Activated CD8-positive, alpha-beta memory T cell treated with anti-CD3 and anti-CD28 coated beads, Interleukin-2, amount 10 ng/mL, durations not matched to agents 7 days and 5 days (primary cell): ENCODE measurements around the gene RETREG1. TPM values are rescaled to one million over a fixed set of nuclear protein-coding genes. Genes with fewer than 3 reads are reported as not detected.

Source experiments
- ATAC-seq: fragments of 150-1000 bp; cut with Tn5 transposase; one replicate; pipeline ENCODE4 v1.10.0; 2021; ENCODE audit warnings: moderate library complexity
- CTCF ChIA-PET: fragments of 350-600 bp; sonication (Branson Sonifier 250); formaldehyde crosslinking; loops from one replicate; lab custom pipeline; 2021; ENCODE audit warnings: antibody characterized with exemption; lab: Charles Lee
- DNase-seq: peaks from one replicate; pipeline ENCODE4 v3.0.0-alpha.2; 2020
- H3K27ac Mint-ChIP-seq: one replicate; pipeline ENCODE4 v1.8.0; 2021; ENCODE audit warnings: mild to moderate bottlenecking, mixed read lengths
- H3K27me3 Mint-ChIP-seq: one replicate; pipeline ENCODE4 v1.8.0; 2021; ENCODE audit warnings: mixed read lengths
- H3K36me3 Mint-ChIP-seq: one replicate; pipeline ENCODE4 v1.8.0; 2021; ENCODE audit warnings: mild to moderate bottlenecking, mixed read lengths
- H3K4me1 Mint-ChIP-seq: one replicate; pipeline ENCODE4 v1.8.0; 2021; ENCODE audit warnings: mixed read lengths
- H3K4me3 Mint-ChIP-seq: one replicate; pipeline ENCODE4 v1.8.0; 2021; ENCODE audit warnings: mild to moderate bottlenecking, moderate library complexity, mixed read lengths
- H3K9me3 Mint-ChIP-seq: one replicate; pipeline ENCODE4 v1.8.0; 2022; ENCODE audit warnings: low read depth, mixed read lengths
- total RNA-seq, 2 experiments: library from RNA; stranded (reverse); gene quantifications; one replicate each; pipeline ENCODE4 v1.2.3, GENCODE V29; 2021

The RETREG1 gene
- total RNA-seq, 2 experiments from 2014 or later = 18.1 to 30.3 TPM

DNA sequence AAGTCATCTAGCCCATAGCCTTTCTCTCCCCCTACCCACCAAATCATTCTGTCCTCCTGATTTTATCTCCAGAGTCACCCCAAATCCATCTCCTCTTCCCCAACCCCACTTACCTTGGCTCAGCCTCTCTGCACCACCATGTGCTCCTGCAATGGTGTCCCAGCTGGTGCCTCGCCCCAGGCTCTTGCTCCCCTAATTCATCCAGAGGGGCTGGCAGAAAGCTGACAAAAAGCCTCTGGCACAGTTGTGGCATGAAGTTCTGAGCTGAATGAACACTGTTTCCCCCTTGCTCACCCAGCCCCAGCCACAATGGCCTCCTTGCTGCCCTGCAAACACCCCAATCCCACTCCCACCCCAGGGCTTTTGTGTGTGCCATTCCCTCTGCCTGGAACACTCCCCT lies 10.2 kb downstream of the RETREG1 start:
- H3K4me3 Mint-ChIP-seq = no peak overlapping the region
- no peaks in the 10 kb centered on the region for H3K27me3 Mint-ChIP-seq
- DNase-seq = no peak
- ATAC-seq = no peak
- peaks cover 14% of the 10 kb centered on the region for H3K4me1 Mint-ChIP-seq
- peaks cover 30% of the 10 kb centered on the region for H3K36me3 Mint-ChIP-seq
- CTCF ChIA-PET = no interaction called here
- no peak overlapping the region for H3K27ac Mint-ChIP-seq
- no peaks in the 10 kb centered on the region for H3K9me3 Mint-ChIP-seq

DNA sequence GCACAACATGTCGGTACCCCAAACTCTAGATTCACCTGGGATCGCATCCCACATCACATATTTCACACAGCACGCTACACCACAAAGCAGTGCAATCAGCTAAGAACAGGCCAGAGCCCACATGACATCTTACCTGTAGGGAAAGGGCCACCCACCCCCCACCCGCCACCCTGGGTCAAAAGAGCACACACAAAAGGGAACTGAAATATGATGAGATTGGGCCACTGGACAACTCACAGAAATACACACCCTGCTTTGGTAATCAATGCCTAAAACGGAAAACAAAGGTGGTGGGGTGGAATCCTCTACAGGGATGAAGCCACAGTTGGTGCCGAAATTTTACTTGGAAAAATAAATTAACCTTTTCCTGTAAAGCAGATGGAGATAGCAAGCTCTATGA lies 13.1 kb downstream of the RETREG1 start:
- H3K4me3 Mint-ChIP-seq = no peak overlapping the region
- peaks cover 20% of the 10 kb centered on the region for H3K4me1 Mint-ChIP-seq
- H3K36me3 Mint-ChIP-seq = peaks cover 31% of the 10 kb centered on the region
- ATAC-seq (no peak), DNase-seq (no peak)
- no peak overlapping the region for H3K27ac Mint-ChIP-seq
- no peaks in the 10 kb centered on the region for H3K27me3 Mint-ChIP-seq
- CTCF ChIA-PET = interaction anchor here (0.6 kb wide), 1 partner anchor 62 kb away, joined by 3 read pairs; no protein-coding TSS in a partner anchor
- H3K9me3 Mint-ChIP-seq = no peaks in the 10 kb centered on the region

DNA sequence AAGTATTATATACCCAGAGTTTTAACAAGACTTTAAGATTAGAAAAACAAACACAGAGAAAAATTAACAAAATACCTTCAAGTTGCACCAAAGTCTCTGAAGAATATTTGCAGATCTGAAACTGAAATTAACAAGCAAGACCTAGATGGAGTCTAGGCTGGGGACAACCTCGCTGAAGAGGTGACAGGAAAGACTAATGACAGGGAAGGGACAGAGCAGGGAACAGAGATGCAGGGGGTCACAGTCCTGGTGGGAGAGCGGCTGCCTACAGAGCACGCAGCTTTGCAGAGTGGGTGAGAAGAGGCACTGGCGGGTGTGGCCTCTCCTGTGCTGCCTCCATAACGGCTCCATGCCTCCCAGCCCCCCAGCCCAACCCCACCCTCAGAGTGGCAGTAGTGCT lies 13.5 kb downstream of the RETREG1 start:
- DNase-seq (no peak), ATAC-seq (no peak)
- no peaks in the 10 kb centered on the region for H3K9me3 Mint-ChIP-seq
- H3K27ac Mint-ChIP-seq = no peak overlapping the region
- H3K27me3 Mint-ChIP-seq = no peaks in the 10 kb centered on the region
- CTCF ChIA-PET = no interaction called here
- peaks cover 20% of the 10 kb centered on the region for H3K4me1 Mint-ChIP-seq
- H3K36me3 Mint-ChIP-seq = peaks cover 35% of the 10 kb centered on the region
- H3K4me3 Mint-ChIP-seq = no peak overlapping the region

DNA sequence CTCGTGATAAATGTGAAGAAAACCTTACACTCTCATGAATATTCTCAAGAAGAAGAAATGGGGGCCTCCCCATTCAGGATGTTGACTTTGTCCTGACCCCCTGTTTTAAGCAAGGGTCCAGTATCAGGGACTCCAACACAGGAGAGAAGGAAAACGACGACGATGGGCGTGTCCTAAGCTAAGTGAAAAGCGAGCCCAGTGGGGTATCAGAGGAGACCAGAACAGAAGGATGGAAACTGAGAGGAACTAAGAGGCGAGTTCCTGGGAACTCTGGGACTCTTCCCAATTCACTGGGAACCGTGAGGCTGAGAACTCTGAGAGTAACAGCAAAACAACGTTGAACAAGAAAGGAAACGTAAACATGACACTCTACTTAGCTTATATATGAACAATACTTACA lies 14.6 kb downstream of the RETREG1 start:
- Mint-ChIP-seq H3K27me3 (no peaks in the 10 kb centered on the region), H3K36me3 (peaks cover 37% of the 10 kb centered on the region), H3K27ac (no peak overlapping the region), H3K4me3 (no peak overlapping the region), H3K4me1 (peaks cover 20% of the 10 kb centered on the region), H3K9me3 (no peaks in the 10 kb centered on the region)
- DNase-seq = no peak
- ATAC-seq = no peak
- CTCF ChIA-PET = no interaction called here

DNA sequence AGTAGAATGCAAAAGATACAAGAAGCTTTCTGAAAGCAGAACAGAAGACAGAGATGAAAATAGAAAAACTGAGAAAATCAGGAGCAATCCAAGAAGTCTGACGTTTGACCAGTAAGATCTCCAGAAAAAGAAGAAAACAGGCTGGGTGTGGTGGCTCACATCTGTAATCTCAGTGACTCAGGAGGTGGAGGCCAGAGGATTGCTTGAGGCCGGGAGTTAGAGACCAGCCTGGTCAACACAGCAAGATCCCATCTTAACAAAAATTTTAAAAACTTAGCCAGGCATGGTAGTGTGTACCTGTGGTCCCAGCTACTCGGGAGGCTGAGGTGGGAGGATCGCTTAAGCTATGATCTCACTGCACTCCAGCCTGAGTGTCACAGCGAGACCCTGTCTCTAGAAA lies 15.9 kb downstream of the RETREG1 start:
- DNase-seq (no peak), ATAC-seq (no peak)
- CTCF ChIA-PET = no interaction called here
- H3K9me3 Mint-ChIP-seq = no peaks in the 10 kb centered on the region
- peaks cover 20% of the 10 kb centered on the region for H3K4me1 Mint-ChIP-seq
- no peak overlapping the region for H3K4me3 Mint-ChIP-seq
- H3K36me3 Mint-ChIP-seq = peaks cover 28% of the 10 kb centered on the region
- no peak overlapping the region for H3K27ac Mint-ChIP-seq
- no peaks in the 10 kb centered on the region for H3K27me3 Mint-ChIP-seq

DNA sequence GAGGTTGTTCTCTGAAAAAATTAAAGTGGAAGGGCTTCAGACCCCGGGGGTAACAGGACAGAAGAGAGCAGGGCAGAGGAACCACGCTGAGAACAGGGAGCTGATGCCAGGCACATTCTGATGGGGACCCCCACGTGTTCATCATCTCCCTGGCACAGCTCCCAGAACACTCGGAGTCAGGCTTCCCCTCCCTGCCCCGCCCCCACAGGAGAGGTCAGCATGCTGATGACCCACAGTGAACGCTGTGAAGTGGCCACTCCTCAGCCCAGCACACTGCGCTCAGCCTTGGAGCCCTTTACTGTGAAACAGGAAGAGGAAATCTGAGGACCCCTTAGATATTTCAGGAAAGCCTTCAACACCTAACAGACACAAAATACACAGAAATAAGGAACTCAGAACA lies 16.4 kb downstream of the RETREG1 start:
- Mint-ChIP-seq H3K36me3 (peaks cover 28% of the 10 kb centered on the region), H3K9me3 (no peaks in the 10 kb centered on the region), H3K27me3 (no peaks in the 10 kb centered on the region), H3K27ac (no peak overlapping the region), H3K4me1 (peaks cover 20% of the 10 kb centered on the region), H3K4me3 (no peak overlapping the region)
- CTCF ChIA-PET = no interaction called here
- DNase-seq = no peak
- ATAC-seq = no peak

DNA sequence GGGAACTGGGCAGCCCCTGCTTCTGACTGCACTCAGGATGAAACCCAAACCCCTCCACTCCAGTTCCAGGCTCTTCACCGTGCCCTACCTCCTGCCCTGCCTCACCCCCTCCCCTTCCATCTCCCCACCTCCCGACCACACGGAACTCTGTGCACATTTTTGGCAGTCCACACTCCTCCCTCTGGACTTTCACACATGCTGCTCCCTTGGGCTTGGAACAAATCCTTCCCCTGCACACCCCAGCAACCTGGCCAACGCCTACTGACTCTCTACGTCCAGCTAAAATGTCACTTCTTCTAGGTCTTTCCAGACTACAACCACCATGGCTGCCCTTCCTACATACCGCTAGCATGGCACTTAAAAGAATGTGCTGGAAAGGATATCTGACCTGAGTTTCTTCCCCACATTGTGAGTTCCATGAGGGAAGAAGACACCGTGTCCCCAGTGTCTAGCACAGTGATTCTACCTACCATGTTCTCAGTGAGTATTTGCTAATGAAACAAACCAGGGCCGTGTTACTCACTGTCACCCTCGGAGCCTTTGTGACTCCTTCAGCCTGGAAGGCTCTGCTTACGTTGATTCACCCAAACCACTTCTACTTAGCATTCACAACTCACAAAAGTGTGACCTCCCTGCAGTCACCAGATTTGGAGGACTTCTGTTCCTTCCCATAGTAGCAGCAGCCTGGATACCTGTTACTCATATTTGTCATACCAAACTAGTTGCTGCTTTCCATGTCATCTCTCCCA lies 18.7 kb downstream of the RETREG1 start:
- no peaks in the 10 kb centered on the region for H3K27me3 Mint-ChIP-seq
- peaks cover 10% of the 10 kb centered on the region for H3K4me1 Mint-ChIP-seq
- no peak overlapping the region for H3K27ac Mint-ChIP-seq
- ATAC-seq (no peak), DNase-seq (no peak)
- no peak overlapping the region for H3K4me3 Mint-ChIP-seq
- CTCF ChIA-PET = no interaction called here
- H3K36me3 Mint-ChIP-seq = peaks cover 29% of the 10 kb centered on the region
- no peaks in the 10 kb centered on the region for H3K9me3 Mint-ChIP-seq

DNA sequence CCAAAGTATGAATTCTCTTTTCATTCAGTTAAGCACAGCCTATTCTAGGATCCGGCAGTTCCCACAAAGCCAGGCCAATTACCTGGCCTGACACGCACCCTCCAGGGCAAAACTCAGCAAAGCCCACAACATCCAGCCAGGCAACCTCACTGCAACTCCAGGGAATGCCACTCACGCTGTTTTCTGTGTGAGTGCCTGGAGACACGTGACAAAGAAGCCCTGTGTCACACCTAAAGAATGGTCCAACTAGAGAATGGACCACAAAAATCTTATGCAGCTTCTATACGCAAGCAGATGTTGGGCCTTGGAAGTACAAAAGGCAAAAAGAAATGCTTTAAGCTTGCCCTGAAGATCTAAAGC lies 20.2 kb downstream of the RETREG1 start:
- ATAC-seq (no peak), DNase-seq (no peak)
- Mint-ChIP-seq H3K27me3 (no peaks in the 10 kb centered on the region), H3K4me3 (no peak overlapping the region), H3K9me3 (no peaks in the 10 kb centered on the region), H3K36me3 (peaks cover 19% of the 10 kb centered on the region), H3K4me1 (peaks cover 10% of the 10 kb centered on the region), H3K27ac (no peak overlapping the region)
- CTCF ChIA-PET = interaction anchor here (1.7 kb wide), 1 partner anchor 11 kb away, joined by 4 read pairs; no protein-coding TSS in a partner anchor

DNA sequence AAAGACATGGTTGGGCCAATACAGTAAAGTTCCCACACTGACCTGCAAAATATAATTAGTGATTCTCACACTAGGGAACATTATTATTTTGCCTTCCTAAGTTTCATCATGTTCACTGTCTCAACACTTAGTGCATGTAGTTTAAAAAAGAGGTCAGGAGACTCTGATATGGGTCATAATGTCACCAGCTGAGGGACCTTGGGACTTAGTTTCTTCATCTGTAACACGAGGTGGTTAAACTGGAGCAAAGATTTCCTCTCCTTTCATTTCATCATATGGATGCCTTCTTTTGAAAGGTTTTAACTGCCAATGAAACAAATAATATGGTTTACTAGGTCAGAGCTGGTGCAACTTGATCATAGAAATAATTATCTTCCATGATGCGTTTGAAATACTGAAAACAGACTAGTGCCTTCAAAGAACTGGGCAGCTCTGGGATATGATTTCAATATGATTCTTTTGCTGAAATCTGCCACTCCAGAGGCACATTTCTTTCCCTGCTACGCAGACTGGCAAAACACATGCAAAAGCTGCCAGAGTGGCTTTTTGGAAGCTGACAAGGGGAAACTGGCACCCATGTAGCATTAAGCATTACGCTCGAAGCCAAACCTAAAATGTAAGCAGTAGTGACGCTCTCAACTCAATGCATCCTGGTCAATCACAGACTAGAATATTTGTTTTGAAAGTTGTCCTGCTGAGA lies 20.8 kb downstream of the RETREG1 start:
- H3K4me1 Mint-ChIP-seq = peaks cover 10% of the 10 kb centered on the region
- no peaks in the 10 kb centered on the region for H3K9me3 Mint-ChIP-seq
- DNase-seq (no peak), ATAC-seq (no peak)
- H3K27me3 Mint-ChIP-seq = no peaks in the 10 kb centered on the region
- CTCF ChIA-PET = interaction anchor here (0.8 to 1.7 kb wide), 2 partner anchors 11 to 39 kb away, joined by 3 to 4 read pairs; no protein-coding TSS in a partner anchor
- peaks cover 20% of the 10 kb centered on the region for H3K36me3 Mint-ChIP-seq
- H3K4me3 Mint-ChIP-seq = no peak overlapping the region
- no peak overlapping the region for H3K27ac Mint-ChIP-seq

DNA sequence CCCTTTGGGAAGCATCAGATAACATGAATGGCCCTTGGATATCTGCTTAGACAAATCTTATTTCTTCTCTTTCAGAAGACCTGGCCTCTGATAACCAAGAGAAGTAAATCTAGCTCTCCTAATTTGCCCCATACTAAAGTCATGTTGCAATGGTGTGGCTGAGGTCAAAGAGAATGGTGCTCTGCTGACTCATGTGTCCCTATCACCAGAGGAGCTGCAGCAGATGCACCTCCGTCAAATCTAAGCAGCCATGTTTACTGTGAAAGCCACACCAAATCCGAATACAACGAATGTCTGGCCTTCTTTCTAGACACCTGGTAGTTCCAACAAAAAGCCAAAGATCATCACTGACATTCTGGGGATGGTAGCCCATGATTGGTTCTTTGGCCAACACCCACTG lies 23.2 kb downstream of the RETREG1 start:
- no peaks in the 10 kb centered on the region for H3K9me3 Mint-ChIP-seq
- H3K36me3 Mint-ChIP-seq = peaks cover 15% of the 10 kb centered on the region
- H3K27me3 Mint-ChIP-seq = no peaks in the 10 kb centered on the region
- no peak for DNase-seq
- no peaks in the 10 kb centered on the region for H3K4me1 Mint-ChIP-seq
- no peak overlapping the region for H3K4me3 Mint-ChIP-seq
- CTCF ChIA-PET = no interaction called here
- ATAC-seq = no peak
- H3K27ac Mint-ChIP-seq = no peak overlapping the region

DNA sequence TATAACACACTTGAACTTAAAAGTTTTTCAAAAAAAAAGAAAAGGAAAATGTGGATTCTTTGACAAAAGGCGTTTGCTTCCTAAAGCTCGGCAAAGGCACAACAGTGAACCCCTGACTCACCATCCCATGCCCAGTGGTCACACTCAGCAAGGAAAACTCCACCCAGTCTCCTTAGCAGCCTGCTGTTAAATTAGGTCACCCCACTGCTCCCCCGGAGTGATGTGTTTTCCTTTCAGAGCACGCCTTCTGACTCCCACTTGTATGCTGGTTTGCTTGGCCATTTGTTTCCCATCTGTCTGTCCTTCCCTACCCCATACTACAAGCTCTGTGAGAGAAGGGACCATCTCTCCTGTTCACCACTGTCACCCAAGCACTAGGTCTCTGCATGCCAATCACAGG lies 23.8 kb downstream of the RETREG1 start:
- H3K4me1 Mint-ChIP-seq = no peaks in the 10 kb centered on the region
- H3K36me3 Mint-ChIP-seq = peaks cover 9% of the 10 kb centered on the region

DNA sequence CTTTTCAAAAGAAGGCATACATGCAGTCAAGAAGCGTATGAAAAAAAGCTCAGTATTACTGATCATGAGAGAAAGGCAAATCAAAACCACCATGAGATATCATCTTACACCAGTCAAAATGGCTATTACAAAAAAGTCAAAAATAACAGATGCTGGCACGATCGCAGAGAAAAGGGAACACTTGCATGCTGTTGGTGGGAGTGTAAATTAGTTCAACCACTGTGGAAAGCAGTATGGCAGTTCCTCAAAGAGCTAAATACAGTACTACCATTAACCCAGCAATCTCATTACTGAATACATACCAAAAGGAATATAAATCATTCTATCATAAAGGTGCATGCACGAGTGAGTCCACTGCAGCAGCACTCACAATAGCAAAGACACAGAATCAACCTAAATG lies 24.5 kb downstream of the RETREG1 start:
- H3K4me1 Mint-ChIP-seq = no peaks in the 10 kb centered on the region
- H3K9me3 Mint-ChIP-seq = no peaks in the 10 kb centered on the region
- DNase-seq (no peak), ATAC-seq (no peak)
- no peak overlapping the region for H3K27ac Mint-ChIP-seq
- CTCF ChIA-PET = no interaction called here
- H3K36me3 Mint-ChIP-seq = peaks cover 8% of the 10 kb centered on the region
- H3K4me3 Mint-ChIP-seq = no peak overlapping the region
- H3K27me3 Mint-ChIP-seq = no peaks in the 10 kb centered on the region

More for the DNA sequence above, 23.8 kb downstream of the RETREG1 start:
- no peak overlapping the region for H3K4me3 Mint-ChIP-seq
- no peak for ATAC-seq
- DNase-seq = no peak
- CTCF ChIA-PET = no interaction called here
- no peaks in the 10 kb centered on the region for H3K27me3 Mint-ChIP-seq
- H3K9me3 Mint-ChIP-seq = no peaks in the 10 kb centered on the region
- no peak overlapping the region for H3K27ac Mint-ChIP-seq

DNA sequence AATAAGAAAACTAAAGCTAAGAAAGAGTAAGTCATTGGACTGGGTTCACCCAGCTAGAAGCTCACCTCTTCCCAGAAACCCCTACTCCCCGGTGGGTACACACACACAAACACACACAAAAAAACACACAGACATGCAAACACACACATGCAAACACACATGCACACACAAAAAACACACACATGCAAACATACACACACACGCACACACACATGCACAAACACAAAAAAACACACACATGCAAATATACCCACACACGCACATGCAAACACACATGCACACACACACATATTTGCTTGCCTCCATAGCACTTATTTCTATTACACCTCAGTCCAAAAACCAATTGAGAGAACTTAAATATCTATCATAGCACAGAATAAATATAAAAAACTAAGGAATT lies 26.1 kb downstream of the RETREG1 start:
- peaks cover 10% of the 10 kb centered on the region for H3K36me3 Mint-ChIP-seq
- ATAC-seq = no peak
- no peak overlapping the region for H3K4me3 Mint-ChIP-seq
- no peaks in the 10 kb centered on the region for H3K4me1 Mint-ChIP-seq
- no peaks in the 10 kb centered on the region for H3K27me3 Mint-ChIP-seq
- CTCF ChIA-PET = no interaction called here
- no peaks in the 10 kb centered on the region for H3K9me3 Mint-ChIP-seq
- DNase-seq = no peak
- H3K27ac Mint-ChIP-seq = no peak overlapping the region

DNA sequence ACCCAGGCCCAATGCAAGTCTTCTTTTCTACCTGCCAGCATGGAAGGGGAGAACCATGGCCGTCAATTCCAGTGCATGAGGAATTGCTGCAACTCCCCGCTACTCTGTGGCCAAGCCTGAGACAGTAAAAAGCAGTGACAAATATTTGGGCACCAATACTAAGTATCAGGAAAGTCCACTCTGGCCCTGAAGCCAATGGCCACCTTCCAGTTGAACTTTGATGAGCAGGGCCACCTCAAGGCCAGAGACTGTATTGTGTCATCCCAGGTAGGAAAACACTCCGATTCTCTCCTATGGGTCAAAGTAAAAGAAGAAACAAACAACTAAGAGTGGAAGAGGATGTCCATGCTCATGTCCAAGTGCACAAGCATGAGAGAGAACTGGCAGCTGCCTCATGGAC lies 27.1 kb downstream of the RETREG1 start:
- Mint-ChIP-seq H3K27ac (no peak overlapping the region), H3K9me3 (no peaks in the 10 kb centered on the region), H3K27me3 (no peaks in the 10 kb centered on the region), H3K36me3 (peaks cover 10% of the 10 kb centered on the region), H3K4me1 (no peaks in the 10 kb centered on the region), H3K4me3 (no peak overlapping the region)
- DNase-seq = no peak
- ATAC-seq = no peak
- CTCF ChIA-PET = no interaction called here
